HG02642 (cell line): Measurements from ENCODE around the gene DAPK1.

Experiments
- ATAC-seq: cut with Tn5 transposase; IDR thresholded peaks from one replicate; pipeline ENCODE4 v1.9.1; 2021; ENCODE audit warnings: mild to moderate bottlenecking; ENCODE audit not compliant: unreplicated experiment, poor library complexity

The DAPK1 gene

GRCh38 chr9:87515588-87516221 is 18.0 kb downstream of the DAPK1 start:
- ATAC-seq = no peak

GRCh38 chr9:87516222-87516925 is 18.7 kb downstream of the DAPK1 start:
- ATAC-seq = no peak

GRCh38 chr9:87516926-87517290 is 19.2 kb downstream of the DAPK1 start:
- ATAC-seq = no peak

- ATAC-seq = no peak
These were observed 20.1 kb downstream of the DAPK1 start for GRCh38 chr9:87517732-87518131.

- ATAC-seq = no peak
These were observed 21.2 kb downstream of the DAPK1 start for GRCh38 chr9:87518702-87519335.

- no peak for ATAC-seq
These were observed 21.8 kb downstream of the DAPK1 start for GRCh38 chr9:87519461-87519860.

- no peak for ATAC-seq
These were observed 22.6 kb downstream of the DAPK1 start for GRCh38 chr9:87520172-87520683.

- no peak for ATAC-seq
These were observed 24.2 kb downstream of the DAPK1 start for GRCh38 chr9:87521834-87522233.

- ATAC-seq = no peak
These were observed 26.4 kb downstream of the DAPK1 start for GRCh38 chr9:87524061-87524460.

GRCh38 chr9:87525546-87526303 is 28.1 kb downstream of the DAPK1 start:
- ATAC-seq = no peak

GRCh38 chr9:87527211-87527916 is 29.7 kb downstream of the DAPK1 start:
- no peak for ATAC-seq

- no peak for ATAC-seq
These were observed 31.3 kb downstream of the DAPK1 start for GRCh38 chr9:87528969-87529368.

GRCh38 chr9:87529671-87530070 is 32.0 kb downstream of the DAPK1 start:
- no peak for ATAC-seq

GRCh38 chr9:87530716-87531115 is 33.0 kb downstream of the DAPK1 start:
- ATAC-seq = no peak

GRCh38 chr9:87531370-87532295 is 34.0 kb downstream of the DAPK1 start:
- no peak for ATAC-seq

GRCh38 chr9:87533271-87533670 is 35.6 kb downstream of the DAPK1 start:
- no peak for ATAC-seq

GRCh38 chr9:87534036-87534435 is 36.4 kb downstream of the DAPK1 start:
- ATAC-seq = no peak

- ATAC-seq = no peak
These were observed 37.3 kb downstream of the DAPK1 start for GRCh38 chr9:87534957-87535356.
